SU-DHL-6 (cell line): ENCODE data around the gene RPL18.
A peak's percentile ranks its signal among the peaks of the same experiment; 100 is the strongest.

Experiments
- H2AFZ ChIP-seq: fragments of 200-600 bp; sonication (generic); 2 replicates; pipeline ENCODE4 v1.6.1; 2014; ENCODE audit warnings: low read depth, mild to moderate bottlenecking, moderate library complexity, mixed read lengths, antibody characterized with exemption, low read length; ENCODE audit not compliant: severe bottlenecking
- H3F3A ChIP-seq: fragments of 200-600 bp; shearing (Covaris generic); 2 replicates; pipeline ENCODE4 v1.6.0; 2016; ENCODE audit warnings: antibody characterized with exemption, mild to moderate bottlenecking; ENCODE audit not compliant: insufficient read depth
- H3K27ac ChIP-seq: fragments of 200-600 bp; sonication (generic); 2 replicates; pipeline ENCODE4 v1.5.1; 2016; ENCODE audit warnings: low read depth, mild to moderate bottlenecking, low read length, moderate library complexity, mixed read lengths
- H3K27me3 ChIP-seq: fragments of 200-600 bp; sonication (generic), shearing (Covaris generic); 2 replicates; pipeline ENCODE4 v1.6.0; 2014; ENCODE audit warnings: mild to moderate bottlenecking, low read length
- H3K36me3 ChIP-seq: fragments of 200-600 bp; sonication (generic); 2 replicates; pipeline ENCODE4 v1.6.1; 2014; ENCODE audit warnings: mild to moderate bottlenecking, low read length, mixed read lengths
- H3K4me2 ChIP-seq: fragments of 300-600, 200-600 bp; shearing (Covaris generic), sonication (generic); 2 replicates; pipeline ENCODE4 v1.6.0; 2014; ENCODE audit warnings: low read length, low read depth, mild to moderate bottlenecking; ENCODE audit not compliant: poor library complexity, severe bottlenecking
- H3K4me3 ChIP-seq: fragments of 200-600 bp; sonication (generic); 2 replicates; pipeline ENCODE4 v1.5.1; 2014; ENCODE audit warnings: antibody characterized with exemption, low read length, mild to moderate bottlenecking, mixed read lengths; ENCODE audit not compliant: insufficient read depth, poor library complexity, severe bottlenecking
- H3K79me2 ChIP-seq: fragments of 200-600 bp; sonication (generic); 2 replicates; pipeline ENCODE4 v1.6.1; 2014; ENCODE audit warnings: mild to moderate bottlenecking, low read length, moderate library complexity; ENCODE audit not compliant: insufficient read depth
- H3K9ac ChIP-seq: fragments of 200-600 bp; sonication (generic); 2 replicates; pipeline ENCODE4 v1.7.0; 2014; ENCODE audit warnings: mild to moderate bottlenecking, low read length
- H3K9me2 ChIP-seq: fragments of 200-600 bp; sonication (generic); replicated peaks from 2 replicates; pipeline ENCODE4 v1.6.1; 2014; ENCODE audit warnings: low read length; ENCODE audit not compliant: insufficient read depth
- H3K9me3 ChIP-seq: fragments of 200-600 bp; sonication (generic); 2 replicates; pipeline ENCODE4 v1.6.1; 2014; ENCODE audit warnings: low read length, mixed read lengths; ENCODE audit not compliant: insufficient read depth
- H4K20me1 ChIP-seq: fragments of 200-600 bp; sonication (generic); 2 replicates; pipeline ENCODE4 v1.6.1; 2014; ENCODE audit warnings: low read depth, mild to moderate bottlenecking, antibody characterized with exemption, low read length, moderate library complexity, mixed read lengths
- CTCF ChIP-seq: fragments of 200-600 bp; sonication (generic); IDR thresholded peaks from one replicate; pipeline ENCODE4 v1.5.1; 2017; ENCODE audit warnings: antibody characterized with exemption, mild to moderate bottlenecking, low read length, moderate library complexity; ENCODE audit not compliant: insufficient read depth, poor library complexity, severe bottlenecking
- EZH2phosphoT487 ChIP-seq: fragments of 200-600 bp; sonication (generic), shearing (Covaris generic); conservative IDR thresholded peaks from 2 replicates; pipeline ENCODE4 v1.6.1; 2018; ENCODE audit warnings: mild to moderate bottlenecking, antibody characterized with exemption, low read length, moderate library complexity, mixed read lengths

The RPL18 gene

GRCh38 chr19:48618916-48619691 is at the start of gene RPL18, which contains the start of gene SPHK2:
Gene RPL18, minus strand, starts transcription at chr19:48619178. Its CDS starts 35 bp downstream, at chr19:48619143.
Gene SPHK2, plus strand, starts transcription at chr19:48619506. Its CDS starts 1,009 bp downstream, at chr19:48620515.
- Histone ChIP-seq H3K9ac (peak within 1 kb of the TSS; percentile 92), H3K4me3 (peak within 1 kb of the TSS; percentile 79), H3K27me3 (no peaks in the 10 kb centered on the region), H4K20me1 (peaks cover 14% of the 10 kb centered on the region), H3K36me3 (peaks cover 16% of the 10 kb centered on the region), H3K27ac (peak within 1 kb of the TSS; percentile 77), H3K4me2 (peak within 1 kb of the TSS; percentile 92), H3F3A (peaks cover 26% of the 10 kb centered on the region), H3K9me3 (no peaks in the 10 kb centered on the region), H3K9me2 (no peaks in the 10 kb centered on the region), H3K79me2 (peaks cover 45% of the 10 kb centered on the region), H2AFZ (peak within 1 kb of the TSS; percentile 29)
- TF ChIP-seq CTCF (no peak), EZH2phosphoT487 (no peak)

- H3K79me2 ChIP-seq: no peaks in the 10 kb centered on the region
- no peak overlapping the region for H3K4me2 ChIP-seq
- no peaks in the 10 kb centered on the region for H3F3A ChIP-seq
- no peak overlapping the region for H3K27ac ChIP-seq
- H4K20me1 ChIP-seq: no peaks in the 10 kb centered on the region
- H3K27me3 ChIP-seq: no peaks in the 10 kb centered on the region
- H3K9ac ChIP-seq: no peak overlapping the region
- H3K4me3 ChIP-seq: no peak overlapping the region
- no peaks in the 10 kb centered on the region for H3K36me3 ChIP-seq
- no peaks in the 10 kb centered on the region for H3K9me3 ChIP-seq
- H2AFZ ChIP-seq: no peak overlapping the region
- H3K9me2 ChIP-seq: no peaks in the 10 kb centered on the region
- TF ChIP-seq EZH2phosphoT487 (no peak), CTCF (no peak)
These were observed 49.8 kb upstream of the RPL18 start for GRCh38 chr19:48668761-48669160.

- Histone ChIP-seq H3K4me3 (no peak overlapping the region), H3K9ac (no peak overlapping the region), H3K27ac (no peak overlapping the region), H3K36me3 (no peaks in the 10 kb centered on the region), H2AFZ (no peak overlapping the region), H3K9me3 (no peaks in the 10 kb centered on the region), H3F3A (no peaks in the 10 kb centered on the region), H3K4me2 (no peak overlapping the region), H3K79me2 (no peaks in the 10 kb centered on the region), H3K27me3 (no peaks in the 10 kb centered on the region), H4K20me1 (no peaks in the 10 kb centered on the region), H3K9me2 (no peaks in the 10 kb centered on the region)
- TF ChIP-seq EZH2phosphoT487: no peak
- TF ChIP-seq CTCF: no peak
These were observed 49.4 kb upstream of the RPL18 start for GRCh38 chr19:48668332-48668731.
